Kidney tubule cell (primary cell): ENCODE measurements around the gene TMEM117.

Source experiments
- DNase-seq: peaks from one replicate; pipeline ENCODE4 v3.0.0-alpha.2; 2018; ENCODE audit warnings: low spot score

TMEM117 gene

DNA sequence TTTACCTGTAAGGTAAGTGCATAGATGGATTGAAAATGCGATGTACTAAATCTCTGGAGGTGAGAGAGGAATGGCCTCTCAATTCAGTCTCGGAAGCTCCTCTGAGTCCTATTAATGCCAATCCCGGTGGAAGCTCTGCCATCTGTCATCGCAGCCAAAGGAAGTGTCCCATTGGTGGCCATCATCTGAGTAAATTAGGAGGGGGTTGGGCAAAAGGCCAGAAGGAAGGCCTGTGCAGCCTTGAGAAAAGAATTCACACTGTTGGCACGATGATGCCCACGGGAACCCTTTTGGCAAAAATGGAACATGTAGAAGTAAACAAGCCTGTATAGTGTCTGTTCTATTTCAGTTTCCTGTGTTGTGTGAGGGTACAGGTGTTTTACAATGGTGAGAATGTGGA is 545.5 kb downstream of the TMEM117 start:
- DNase-seq = no peak

DNA sequence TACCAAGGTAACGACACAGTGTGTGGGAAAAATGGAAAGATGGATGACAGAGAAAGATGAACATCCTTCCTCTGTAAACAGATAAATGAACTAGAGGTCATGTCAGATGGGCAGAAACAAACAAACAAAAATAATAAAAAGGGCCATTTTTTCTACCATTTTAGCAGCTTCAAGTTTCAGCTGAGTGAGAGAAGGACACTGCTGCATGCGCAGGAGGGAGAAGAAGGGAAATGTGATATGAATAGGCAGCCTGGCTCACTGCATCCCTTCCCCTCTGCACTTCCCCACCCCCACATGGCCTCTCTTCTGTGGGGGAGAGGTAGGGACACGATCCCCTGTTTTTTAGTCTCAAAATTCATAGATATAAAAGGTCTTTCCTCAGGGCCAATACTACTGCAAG is 548.3 kb downstream of the TMEM117 start:
- no peak for DNase-seq

DNA sequence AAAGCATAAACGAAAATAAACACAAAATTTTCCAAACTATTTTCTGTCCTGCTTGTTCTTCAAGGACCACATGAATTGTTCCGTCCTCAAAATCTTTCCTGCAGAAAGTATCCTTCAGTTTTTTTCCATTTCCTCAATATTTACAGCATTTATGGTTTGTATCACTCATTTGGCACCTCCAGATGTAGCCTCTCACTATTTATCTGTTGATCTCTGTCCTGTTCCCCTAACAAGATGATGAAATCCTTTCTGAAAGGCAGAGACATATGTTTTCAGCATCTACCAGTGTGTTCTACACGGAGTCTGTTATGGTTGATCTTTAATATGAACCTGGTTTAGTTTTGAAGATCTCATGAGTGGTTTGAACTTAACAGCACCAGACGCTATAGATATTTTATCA is 550.1 kb downstream of the TMEM117 start:
- DNase-seq = no peak

DNA sequence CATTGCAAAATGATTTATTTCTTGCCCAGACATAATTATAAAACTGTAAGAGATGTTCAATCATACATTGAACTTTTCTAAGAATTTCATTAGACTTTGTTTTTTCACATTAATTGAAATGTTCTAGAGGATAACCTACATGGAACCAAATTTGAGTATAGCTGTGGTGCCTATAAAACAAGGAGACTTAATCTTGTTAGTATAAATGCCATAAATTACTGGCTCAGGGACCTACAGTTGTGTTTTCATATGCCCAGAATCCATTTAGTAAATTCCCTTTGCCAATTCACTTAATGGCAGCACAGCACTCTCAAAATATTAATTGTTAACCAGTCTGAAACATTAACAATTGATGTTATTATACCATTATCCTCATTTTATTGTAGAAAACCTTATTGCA is 551.7 kb downstream of the TMEM117 start:
- DNase-seq = no peak

DNA sequence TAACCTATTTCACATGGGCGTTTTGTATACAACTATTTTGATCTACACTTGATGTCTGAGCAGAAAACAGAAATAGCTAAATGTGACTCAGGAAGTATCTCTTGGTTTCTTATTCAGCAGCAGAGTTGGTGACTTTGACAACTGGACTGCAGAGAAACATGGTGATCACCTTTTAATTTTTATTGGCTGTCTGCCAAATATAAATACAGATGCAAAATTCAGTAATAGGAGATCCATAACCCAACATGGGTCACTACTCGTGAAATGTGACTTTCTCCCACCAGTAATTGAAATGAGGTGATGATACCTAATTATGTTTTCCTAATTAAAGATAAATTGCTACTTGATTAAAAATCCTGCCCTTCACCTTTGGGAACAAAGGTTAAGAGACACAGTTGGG is 553.2 kb downstream of the TMEM117 start:
- DNase-seq = no peak

DNA sequence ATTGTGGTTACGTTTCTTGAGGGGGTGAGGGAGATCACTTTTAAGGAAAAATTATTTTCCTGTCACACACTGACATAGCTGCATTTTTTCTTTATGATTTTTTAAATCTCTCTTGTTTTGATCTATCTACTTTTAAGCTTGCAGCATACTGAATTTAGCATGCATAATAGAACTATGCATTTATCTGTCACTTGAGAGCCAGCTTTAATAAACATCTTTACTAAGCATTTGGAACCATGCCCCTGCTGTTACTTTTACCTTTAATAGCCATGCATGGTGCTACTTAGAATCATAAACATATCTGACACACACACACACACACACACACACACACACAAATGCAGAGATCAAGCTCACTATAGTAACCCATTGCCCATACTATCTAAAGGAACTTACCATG is 554.0 kb downstream of the TMEM117 start:
- DNase-seq = no peak

DNA sequence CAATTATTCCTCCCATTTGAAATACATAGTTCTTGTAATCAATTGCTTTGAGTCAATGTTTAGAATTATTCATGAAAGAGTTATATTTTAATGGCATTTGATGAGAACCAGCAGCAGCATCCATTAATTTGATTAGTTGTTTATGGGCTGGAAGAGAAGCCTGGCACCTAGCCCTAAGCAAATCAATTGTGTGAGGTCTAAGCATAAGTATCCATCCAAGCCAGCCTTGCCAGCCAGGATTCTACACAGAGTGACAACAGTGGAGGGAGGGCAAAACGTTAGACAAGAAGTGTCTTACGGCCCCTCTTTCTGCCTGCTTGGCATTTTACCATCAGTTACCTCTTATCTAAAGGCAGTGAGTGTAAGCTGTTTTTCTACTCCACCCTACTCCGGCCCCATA is 561.8 kb downstream of the TMEM117 start:
- no peak for DNase-seq

DNA sequence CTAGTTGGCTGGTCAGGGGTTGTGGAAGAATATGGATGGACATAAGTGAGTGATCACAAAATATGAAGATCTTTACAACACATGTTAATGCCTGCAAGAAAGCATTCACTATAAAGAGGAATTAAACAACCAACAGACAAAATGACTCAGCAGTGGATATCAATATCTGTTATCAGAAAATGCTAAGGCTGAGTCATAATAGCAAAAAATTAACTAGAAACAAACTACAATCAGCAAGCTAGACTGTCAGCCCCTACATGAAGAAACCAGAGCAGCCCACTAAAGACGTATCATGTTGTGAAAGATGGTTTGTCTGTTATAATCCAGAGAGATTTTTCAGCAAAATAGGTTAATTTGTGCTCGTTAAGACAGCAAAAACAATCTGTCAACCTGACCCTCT is 567.3 kb downstream of the TMEM117 start:
- DNase-seq = no peak

DNA sequence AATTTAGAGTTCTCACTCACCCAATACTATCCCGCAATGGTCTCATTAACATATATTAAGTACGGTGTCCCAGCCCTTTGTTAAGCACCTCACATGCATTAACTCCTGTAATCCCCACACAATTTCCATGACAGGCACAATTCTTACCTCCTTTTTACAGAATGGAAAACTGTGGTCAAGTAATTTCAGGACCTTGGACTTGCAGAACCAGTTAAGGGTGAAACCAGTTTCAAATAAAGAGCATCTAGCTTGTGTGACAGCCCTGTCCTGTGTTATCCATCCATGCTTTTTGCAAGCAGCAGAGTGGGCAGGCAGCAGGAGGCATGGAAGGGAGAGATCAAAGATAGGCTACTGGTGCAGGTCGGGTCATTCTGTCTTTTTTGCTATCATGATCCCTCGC is 569.4 kb downstream of the TMEM117 start:
- no peak for DNase-seq

DNA sequence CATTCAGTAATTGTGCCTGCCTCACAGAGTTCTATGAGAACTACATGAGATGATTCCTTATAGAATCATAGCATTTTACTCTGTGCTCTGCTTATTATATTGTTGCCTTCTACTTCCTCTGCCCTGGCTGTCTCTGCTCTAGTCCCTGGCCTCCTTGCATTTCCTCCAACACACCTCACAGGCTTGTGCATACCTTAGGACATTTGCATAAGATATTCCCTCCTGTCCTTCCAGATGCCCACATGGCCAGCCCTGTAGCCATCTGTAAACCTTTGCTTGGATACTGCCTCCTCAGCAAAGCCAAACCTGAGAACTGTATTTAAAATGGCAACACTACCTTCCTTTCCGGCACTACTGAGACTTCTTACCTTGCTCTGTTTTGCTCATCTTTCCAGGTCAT is 586.7 kb downstream of the TMEM117 start:
- DNase-seq = no peak

DNA sequence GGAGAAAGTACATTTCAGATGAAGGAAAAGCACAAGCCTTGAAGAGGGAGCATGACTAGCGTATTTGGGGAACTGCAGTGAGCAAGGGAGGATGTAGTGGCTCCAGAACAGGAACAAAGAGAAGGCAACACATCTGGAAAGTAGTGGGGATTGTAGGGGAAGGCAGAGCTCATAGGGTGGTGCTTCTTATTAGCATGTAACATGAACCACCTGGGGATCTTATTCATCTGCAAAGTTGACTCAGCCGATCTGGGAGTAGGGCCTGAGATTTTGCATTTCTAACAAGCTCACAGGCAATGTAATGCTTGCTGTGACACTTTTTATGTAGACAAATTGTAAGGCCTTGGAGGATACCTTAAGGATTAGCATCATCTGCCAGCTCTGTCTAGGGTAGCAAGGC is 592.9 kb downstream of the TMEM117 start:
- DNase-seq = no peak

DNA sequence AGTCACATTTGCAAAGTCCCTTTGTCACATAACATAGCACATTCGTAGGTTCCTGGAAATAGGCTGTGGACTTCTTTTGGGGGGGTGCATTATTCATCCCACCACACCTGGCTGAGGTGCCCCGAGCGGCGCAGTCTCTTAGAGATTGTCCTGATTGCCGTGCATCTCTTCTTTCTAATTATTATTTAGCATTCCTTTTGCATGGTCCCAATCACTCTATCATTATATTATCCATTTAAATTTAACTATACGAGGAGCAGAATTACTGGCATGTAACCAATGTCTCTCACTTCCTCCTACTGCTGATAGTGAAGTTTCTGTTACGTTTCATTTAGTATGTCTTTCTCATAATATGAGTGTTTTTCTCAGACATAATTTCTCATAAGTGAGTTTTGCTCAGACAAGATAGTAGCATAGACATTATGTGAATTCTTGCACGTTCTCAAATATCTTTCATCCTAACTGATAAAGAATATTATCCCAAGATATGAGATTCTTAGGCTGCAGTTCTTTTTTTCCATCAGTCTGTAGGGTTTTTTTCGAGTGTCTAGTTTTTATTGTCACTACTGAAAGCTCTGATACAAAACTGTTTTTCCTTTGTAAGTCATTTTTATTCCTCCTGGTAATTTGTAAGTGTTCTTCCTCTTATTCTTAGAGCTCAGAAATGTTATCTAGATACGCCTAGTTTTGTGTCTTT is 595.9 kb downstream of the TMEM117 start:
- no peak for DNase-seq

DNA sequence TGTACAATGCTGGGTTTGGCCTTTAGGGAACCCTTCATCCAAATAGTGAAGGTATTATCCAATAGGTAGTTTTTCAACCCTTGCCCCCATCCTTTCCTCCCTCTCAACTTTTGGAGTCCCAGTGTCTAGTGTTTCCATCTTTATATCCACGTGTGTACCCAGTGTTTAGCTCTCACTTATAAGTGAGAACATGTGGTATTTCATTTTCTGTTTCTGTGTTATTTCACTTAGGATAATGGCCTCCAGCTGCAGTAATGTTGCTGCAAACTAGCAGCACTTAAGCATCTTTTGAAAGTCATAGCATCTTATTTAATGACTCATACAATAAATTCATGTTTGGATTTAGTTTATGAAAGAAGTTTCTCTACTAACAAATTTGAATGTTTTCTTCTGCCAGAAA is 597.8 kb downstream of the TMEM117 start:
- DNase-seq = no peak

DNA sequence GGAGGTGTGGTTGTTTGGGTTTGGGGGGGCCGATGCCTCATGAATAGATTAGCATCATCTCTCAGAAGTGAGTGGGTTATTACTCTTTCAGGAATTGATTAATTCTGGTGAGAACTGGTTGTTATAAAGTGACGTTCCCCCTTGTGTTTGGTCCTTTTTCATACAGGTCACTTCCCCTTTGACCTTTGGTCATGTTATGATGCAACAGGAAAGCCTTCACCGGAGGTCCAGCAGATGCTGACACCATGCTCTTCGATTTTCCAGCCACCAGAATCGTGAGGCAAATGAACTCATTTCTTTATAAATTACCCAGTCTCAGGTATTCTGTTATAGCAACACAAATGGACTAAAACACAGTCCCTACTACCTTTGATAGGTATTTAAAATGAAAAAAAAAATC is 600.9 kb downstream of the TMEM117 start:
- DNase-seq = no peak
